AG04449 (cell line): ENCODE measurements around the gene TCFL5.

Experiments
- CTCF ChIA-PET: fragments of 350-600 bp; formaldehyde crosslinking; extraction: SDS; loops from one replicate; lab custom pipeline; 2021; ENCODE audit warnings: antibody characterized with exemption; lab: Yijun Ruan, JAX
- POLR2A ChIA-PET: fragments of 400-600, 350-600 bp; formaldehyde crosslinking; extraction: SDS; loops from one replicate; lab custom pipeline; 2020; ENCODE audit warnings: antibody characterized with exemption, inconsistent platforms; lab: Yijun Ruan, JAX
- DNase-seq: peaks from one replicate; pipeline ENCODE4 v3.0.0-alpha.2; 2010; ENCODE audit warnings: low read depth, low spot score
- H3K4me3 ChIP-seq: 2 replicates; pipeline ENCODE4 v1.5.1; 2011; ENCODE audit warnings: low read depth, mild to moderate bottlenecking, control low read depth, low read length
- TF ChIP-seq, protein P1 (sequence below): IDR thresholded peaks from one replicate; pipeline ENCODE4 v1.5.1; 2011; ENCODE audit warnings: mild to moderate bottlenecking, moderate library complexity, low read length, control low read depth, inconsistent platforms; ENCODE audit not compliant: insufficient read depth; ENCODE audit errors: missing control alignments

The TCFL5 gene

DNA sequence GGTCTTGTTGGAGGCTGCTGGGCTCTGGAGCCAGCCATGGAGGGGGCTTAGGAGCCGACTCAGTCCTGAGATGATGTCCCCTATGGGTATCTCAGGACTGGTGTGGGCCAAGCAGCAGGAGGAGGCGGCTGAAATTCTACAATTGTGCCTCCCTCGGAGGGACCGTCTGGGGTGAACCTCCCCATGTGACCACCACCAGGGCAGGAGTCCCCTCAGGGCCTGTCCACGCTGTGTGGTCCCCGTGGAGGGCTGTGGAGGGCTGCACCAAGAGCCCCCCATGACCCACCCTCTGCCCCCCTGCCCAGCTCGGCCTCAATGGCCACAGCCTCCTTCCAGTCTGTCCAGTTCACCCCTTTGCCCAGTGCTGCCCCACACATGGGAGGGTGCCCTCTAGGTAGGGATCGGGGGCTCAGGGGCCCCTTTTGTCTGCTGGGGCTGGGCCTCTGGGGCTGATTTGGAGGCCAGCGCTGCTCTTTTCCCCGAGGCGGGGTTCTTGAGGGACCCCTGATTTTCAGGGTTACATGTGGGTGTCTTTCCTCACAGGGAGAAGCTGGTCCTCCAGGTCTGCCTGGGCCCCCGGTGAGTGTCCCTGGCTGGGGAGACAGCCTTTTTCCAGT lies 43.5 kb downstream of the TCFL5 start:
- no peak overlapping the region for H3K4me3 ChIP-seq
- TF ChIP-seq, protein P1, sequence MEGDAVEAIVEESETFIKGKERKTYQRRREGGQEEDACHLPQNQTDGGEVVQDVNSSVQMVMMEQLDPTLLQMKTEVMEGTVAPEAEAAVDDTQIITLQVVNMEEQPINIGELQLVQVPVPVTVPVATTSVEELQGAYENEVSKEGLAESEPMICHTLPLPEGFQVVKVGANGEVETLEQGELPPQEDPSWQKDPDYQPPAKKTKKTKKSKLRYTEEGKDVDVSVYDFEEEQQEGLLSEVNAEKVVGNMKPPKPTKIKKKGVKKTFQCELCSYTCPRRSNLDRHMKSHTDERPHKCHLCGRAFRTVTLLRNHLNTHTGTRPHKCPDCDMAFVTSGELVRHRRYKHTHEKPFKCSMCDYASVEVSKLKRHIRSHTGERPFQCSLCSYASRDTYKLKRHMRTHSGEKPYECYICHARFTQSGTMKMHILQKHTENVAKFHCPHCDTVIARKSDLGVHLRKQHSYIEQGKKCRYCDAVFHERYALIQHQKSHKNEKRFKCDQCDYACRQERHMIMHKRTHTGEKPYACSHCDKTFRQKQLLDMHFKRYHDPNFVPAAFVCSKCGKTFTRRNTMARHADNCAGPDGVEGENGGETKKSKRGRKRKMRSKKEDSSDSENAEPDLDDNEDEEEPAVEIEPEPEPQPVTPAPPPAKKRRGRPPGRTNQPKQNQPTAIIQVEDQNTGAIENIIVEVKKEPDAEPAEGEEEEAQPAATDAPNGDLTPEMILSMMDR: no peak
- ChIA-PET CTCF (interaction anchor here (3.5 kb wide), 1 partner anchor 9 kb away, joined by 33 read pairs; no protein-coding TSS in a partner anchor), POLR2A (no interaction called here)
- no peak for DNase-seq

DNA sequence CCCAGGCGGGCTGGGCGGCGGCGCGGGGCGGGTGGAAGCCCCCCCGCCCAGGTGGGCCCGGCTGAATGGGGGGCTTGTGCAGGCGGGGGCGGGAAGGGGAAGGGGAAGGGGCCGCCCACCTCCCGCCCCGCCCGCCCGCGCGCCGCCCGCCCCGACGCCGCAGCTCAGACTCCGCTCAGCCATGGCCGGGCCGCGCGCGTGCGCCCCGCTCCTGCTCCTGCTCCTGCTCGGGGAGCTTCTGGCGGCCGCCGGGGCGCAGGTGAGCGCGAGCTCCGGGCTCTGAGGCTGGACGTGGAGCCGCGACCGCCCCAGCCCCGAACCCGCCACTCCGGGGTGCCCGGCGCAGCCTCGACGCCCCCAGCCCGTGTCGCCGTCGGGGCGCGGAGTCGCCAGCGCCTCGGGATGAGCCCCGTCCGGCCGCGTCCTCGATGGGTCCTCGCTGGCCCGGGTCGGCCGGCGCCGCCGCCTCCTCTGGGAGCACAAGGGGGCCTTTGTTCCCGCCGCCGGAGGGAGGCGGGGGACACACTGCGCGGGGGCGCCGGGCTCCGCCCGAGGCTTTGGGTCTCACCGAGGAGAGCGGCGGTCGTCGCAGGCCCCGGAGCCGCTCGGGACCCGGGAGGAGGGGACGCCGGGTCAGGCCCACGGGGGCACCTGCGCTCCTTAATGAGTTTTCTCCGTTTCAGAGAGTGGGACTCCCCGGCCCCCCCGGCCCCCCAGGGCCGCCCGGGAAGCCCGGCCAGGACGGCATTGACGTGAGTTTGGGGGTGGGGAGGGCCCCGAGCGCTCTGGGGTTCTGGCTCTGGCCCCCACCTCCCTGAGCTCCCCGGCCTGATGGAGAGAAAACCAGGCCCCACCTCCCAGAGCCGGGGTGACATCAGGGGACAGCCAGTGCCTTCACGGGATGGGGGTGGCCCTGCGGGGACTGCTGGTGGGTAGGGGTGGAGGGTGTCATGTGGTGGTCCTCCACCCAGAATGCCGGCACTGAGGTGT lies 44.4 kb downstream of the TCFL5 start, which contains the start of gene COL9A3:
COL9A3 (plus strand) TSS at position 167 of the 990 bp plus-strand sequence; CDS start at position 182, 15 bp downstream.
- POLR2A ChIA-PET: interaction anchor here (2.8 kb wide), 1 partner anchor 22 kb away, joined by 7 read pairs; no protein-coding TSS in a partner anchor
- CTCF ChIA-PET: interaction anchor here (3.5 kb wide), 1 partner anchor 8 kb away, joined by 33 read pairs; no protein-coding TSS in a partner anchor
- DNase-seq: no peak
- peak within 1 kb of the TSS; percentile 34 for H3K4me3 ChIP-seq
- TF ChIP-seq, protein P1: no peak

DNA sequence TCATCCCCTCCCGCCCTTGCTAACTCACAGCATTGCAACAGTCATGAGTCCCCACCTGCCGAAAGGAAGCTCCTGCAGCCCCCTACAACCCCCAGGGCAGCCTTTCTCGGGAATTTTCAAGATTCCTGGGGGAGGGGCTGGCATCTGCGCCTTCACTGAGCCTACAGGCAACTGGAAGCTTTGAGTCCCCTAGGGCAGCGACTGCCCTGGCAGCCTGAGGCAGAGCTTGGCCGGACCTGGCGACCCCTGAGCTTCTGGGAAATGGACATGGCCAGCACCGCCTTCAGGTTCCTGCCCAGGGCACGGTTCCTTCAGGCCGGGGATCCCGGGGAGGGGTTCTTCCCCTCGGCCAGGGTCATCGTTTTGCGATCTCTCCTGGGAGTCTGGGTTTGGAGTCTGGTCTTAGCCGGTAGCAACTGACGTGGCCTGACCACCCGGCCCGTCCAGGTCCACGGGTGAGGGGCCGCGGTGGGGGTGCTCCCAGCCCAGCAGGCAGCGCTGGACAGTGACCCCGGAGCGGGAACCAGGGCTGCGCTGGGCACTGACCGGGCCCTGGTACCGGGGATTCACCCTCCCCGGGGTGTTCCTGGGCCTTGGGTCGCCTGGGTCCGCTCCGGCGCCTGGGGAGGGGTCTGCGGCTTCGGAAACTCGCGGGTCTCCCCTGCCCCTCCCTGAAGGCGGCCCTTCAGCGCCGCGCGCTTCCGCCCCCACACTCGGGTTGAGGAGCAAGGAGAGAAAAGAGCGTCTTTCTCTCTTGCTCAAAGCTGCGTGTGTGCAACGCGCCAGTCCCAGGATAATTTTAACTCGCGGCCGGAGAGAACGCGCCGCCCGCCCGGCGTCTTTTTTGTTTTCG lies 45.4 kb downstream of the TCFL5 start:
- ChIA-PET CTCF (interaction anchor here (1.6 to 3.5 kb wide), 3 partner anchors 7 to 24 kb away, joined by 5 to 33 read pairs (median 7); no protein-coding TSS in a partner anchor), POLR2A (interaction anchor here (2.8 kb wide), 1 partner anchor 21 kb away, joined by 7 read pairs; no protein-coding TSS in a partner anchor)
- peak overlapping the region; percentile 34 for H3K4me3 ChIP-seq
- TF ChIP-seq, protein P1: no peak
- DNase-seq: no peak

DNA sequence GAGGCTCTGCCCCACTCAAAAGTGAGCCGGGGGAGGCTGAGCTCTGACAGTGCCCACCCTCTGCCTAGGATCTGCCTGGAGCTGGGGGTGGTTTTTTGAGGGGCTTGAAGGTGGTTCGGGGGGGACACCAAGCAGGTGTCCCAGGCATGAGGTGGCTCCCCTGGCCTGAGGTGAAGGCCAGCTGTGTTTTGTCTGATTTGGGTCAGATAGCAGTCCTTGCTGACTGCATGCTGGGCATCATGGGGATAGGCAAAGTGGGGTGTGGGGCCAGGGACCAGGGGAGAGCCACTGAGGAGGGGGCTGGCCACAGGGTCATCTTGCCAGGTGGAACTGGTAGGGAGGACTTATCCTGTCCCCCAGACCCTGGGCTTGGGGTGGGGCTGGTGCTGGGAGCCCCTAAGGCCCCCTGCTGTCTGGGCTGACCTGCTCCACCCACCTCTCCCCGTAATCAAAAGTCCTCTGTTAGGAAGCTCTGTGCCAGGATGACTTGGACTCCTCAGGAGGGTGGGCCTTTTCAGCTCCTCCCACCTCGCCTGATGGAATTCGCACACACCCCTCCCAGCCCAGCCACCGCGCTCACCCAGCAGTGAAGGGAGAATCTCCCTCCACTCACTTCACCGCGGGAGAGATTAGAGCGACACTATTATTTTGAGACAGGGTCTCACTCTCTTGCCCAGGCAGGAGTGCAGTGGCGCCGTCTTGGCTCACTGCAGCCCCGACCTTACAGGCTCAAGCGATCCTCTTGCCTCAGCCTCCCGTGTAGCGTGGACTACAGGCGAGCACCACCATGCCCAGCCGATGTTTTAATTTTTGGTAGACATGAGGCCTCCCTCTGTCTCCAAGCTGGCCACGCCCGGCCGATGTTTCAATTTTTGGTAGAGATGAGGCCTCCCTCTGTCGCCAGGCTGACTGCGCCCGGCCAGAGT lies 46.3 kb downstream of the TCFL5 start:
- TF ChIP-seq, protein P1: no peak
- ChIA-PET POLR2A (interaction anchor here (1.1 to 2.8 kb wide), 2 partner anchors 15 to 21 kb away, joined by 6 to 7 read pairs; no protein-coding TSS in a partner anchor), CTCF (interaction anchor here (1.6 to 3.5 kb wide), 3 partner anchors 7 to 23 kb away, joined by 5 to 33 read pairs (median 7); no protein-coding TSS in a partner anchor)
- no peak overlapping the region for H3K4me3 ChIP-seq
- no peak for DNase-seq

- CTCF ChIA-PET: interaction anchor here (1.6 to 1.7 kb wide), 2 partner anchors 9 to 23 kb away, joined by 5 to 7 read pairs; no protein-coding TSS in a partner anchor
- H3K4me3 ChIP-seq: no peak overlapping the region
- DNase-seq: no peak
- TF ChIP-seq, protein P1: no peak
- POLR2A ChIA-PET: interaction anchor here (1.1 to 2.8 kb wide), 2 partner anchors 14 to 20 kb away, joined by 6 to 7 read pairs; no protein-coding TSS in a partner anchor
Observed at GRCh38 chr20:62814709-62815065, 46.9 kb downstream of the TCFL5 start.
